ENCODE data around the gene BOK.
A peak's percentile ranks its signal among the peaks of the same experiment; 100 is the strongest.
"Not testable (repeated sequence)": the region's sequence is repeated elsewhere in the genome, so short reads cannot be mapped to it uniquely, and the experiment has no call there.

The BOK gene

GRCh38 chr2:241574911-241575623, 16.5 kb downstream of the BOK start:
- no peak for DNase-seq

GRCh38 chr2:241575624-241576292, 17.2 kb downstream of the BOK start:
- no peak for DNase-seq

- DNase-seq: no peak
Measured at GRCh38 chr2:241576293-241576654, 17.7 kb downstream of the BOK start.

GRCh38 chr2:241577413-241578122, 19.0 kb downstream of the BOK start:
- no peak for DNase-seq

- DNase-seq: no peak
Measured at GRCh38 chr2:241579281-241579680, 20.7 kb downstream of the BOK start.

GRCh38 chr2:241582328-241582727, 23.8 kb downstream of the BOK start:
- no peak for DNase-seq

- no peak for DNase-seq
Measured at GRCh38 chr2:241582806-241583205, 24.3 kb downstream of the BOK start.

- DNase-seq: no peak
Measured at GRCh38 chr2:241584436-241584835, 25.9 kb downstream of the BOK start.

- DNase-seq: no peak
Measured at GRCh38 chr2:241586564-241587264, 28.2 kb downstream of the BOK start.

GRCh38 chr2:241589863-241590262, 31.3 kb downstream of the BOK start:
- DNase-seq: not testable (repeated sequence)

- not testable (repeated sequence) for DNase-seq
Measured at GRCh38 chr2:241590496-241591455, 32.2 kb downstream of the BOK start.

GRCh38 chr2:241592126-241592845, 33.7 kb downstream of the BOK start:
- DNase-seq: no peak

- DNase-seq: no peak
Measured at GRCh38 chr2:241593271-241593670, 34.7 kb downstream of the BOK start.

GRCh38 chr2:241595600-241596140, 37.1 kb downstream of the BOK start:
- DNase-seq: no peak

GRCh38 chr2:241597561-241597960, 39.0 kb downstream of the BOK start:
- no peak for DNase-seq

GRCh38 chr2:241598061-241598460, 39.5 kb downstream of the BOK start:
- no peak for DNase-seq

GRCh38 chr2:241598487-241598886, 39.9 kb downstream of the BOK start:
- DNase-seq: peak in 1 of 2 donors; percentile 15

GRCh38 chr2:241599615-241600014, 41.1 kb downstream of the BOK start:
- no peak for DNase-seq

GRCh38 chr2:241601841-241602240, 43.3 kb downstream of the BOK start:
- DNase-seq: no peak

GRCh38 chr2:241602720-241603119, 44.2 kb downstream of the BOK start:
- no peak for DNase-seq

- no peak for DNase-seq
Measured at GRCh38 chr2:241603686-241604085, 45.1 kb downstream of the BOK start.

All from CD4-positive, alpha-beta T cell treated with Interleukin-1 beta for 1 hour (primary cell).